NCI-H187 (cell line): ENCODE measurements around the gene PLEKHA5.
"Not testable (repeated sequence)": the region's sequence is repeated elsewhere in the genome, so short reads cannot be mapped to it uniquely, and the experiment has no call there.

ENCODE experiments used
- DNase-seq, 2 experiments: peaks; one replicate each; lab custom pipeline; 2025; lab: John Stamatoyannopoulos, UW

PLEKHA5 gene

GRCh38 chr12:19332196-19332595 is 202.7 kb downstream of the PLEKHA5 start:
- no peak for DNase-seq

- no peak for DNase-seq
Observed at GRCh38 chr12:19338405-19338804, 208.9 kb downstream of the PLEKHA5 start.

GRCh38 chr12:19350850-19351249 is 221.3 kb downstream of the PLEKHA5 start:
- DNase-seq = not testable (repeated sequence)

- no peak for DNase-seq
Observed at GRCh38 chr12:19351346-19351745, 221.8 kb downstream of the PLEKHA5 start.

- no peak for DNase-seq
Observed at GRCh38 chr12:19369691-19370148, 240.2 kb downstream of the PLEKHA5 start.

- no peak for DNase-seq
Observed at GRCh38 chr12:19373586-19373985, 244.1 kb downstream of the PLEKHA5 start.

- no peak for DNase-seq
Observed at GRCh38 chr12:19375888-19376287, 246.4 kb downstream of the PLEKHA5 start.

- no peak for DNase-seq
Observed at GRCh38 chr12:19376691-19377090, 247.2 kb downstream of the PLEKHA5 start.

GRCh38 chr12:19382111-19382526 is 252.6 kb downstream of the PLEKHA5 start:
- DNase-seq = no peak

GRCh38 chr12:19382563-19382962 is 253.0 kb downstream of the PLEKHA5 start:
- no peak for DNase-seq

- no peak for DNase-seq
Observed at GRCh38 chr12:19387161-19387560, 257.6 kb downstream of the PLEKHA5 start.

GRCh38 chr12:19388131-19388549 is 258.6 kb downstream of the PLEKHA5 start:
- no peak for DNase-seq

- DNase-seq = no peak
Observed at GRCh38 chr12:19390051-19390598, 260.6 kb downstream of the PLEKHA5 start.

- not testable (repeated sequence) for DNase-seq
Observed at GRCh38 chr12:19392644-19393043, 263.1 kb downstream of the PLEKHA5 start.

GRCh38 chr12:19394385-19394784 is 264.9 kb downstream of the PLEKHA5 start:
- no peak for DNase-seq

GRCh38 chr12:19397534-19397933 is 268.0 kb downstream of the PLEKHA5 start:
- DNase-seq = no peak

GRCh38 chr12:19398376-19399363 is 269.1 kb downstream of the PLEKHA5 start:
- DNase-seq = no peak

- DNase-seq = not testable (repeated sequence)
Observed at GRCh38 chr12:19400649-19401285, 271.2 kb downstream of the PLEKHA5 start.

- no peak for DNase-seq
Observed at GRCh38 chr12:19402211-19402610, 272.7 kb downstream of the PLEKHA5 start.

- DNase-seq = no peak
Observed at GRCh38 chr12:19402743-19403431, 273.4 kb downstream of the PLEKHA5 start.

- DNase-seq = no peak
Observed at GRCh38 chr12:19404242-19404880, 274.8 kb downstream of the PLEKHA5 start.
